NCI-H345 treated with DMSO at 0.1 percent for 48 hours (cell line): ENCODE data around the gene VSTM4.

ENCODE experiments used
- DNase-seq: peaks from one replicate; lab custom pipeline; 2025; ENCODE audit not compliant: unreplicated experiment; lab: John Stamatoyannopoulos, UW

Gene VSTM4

DNA sequence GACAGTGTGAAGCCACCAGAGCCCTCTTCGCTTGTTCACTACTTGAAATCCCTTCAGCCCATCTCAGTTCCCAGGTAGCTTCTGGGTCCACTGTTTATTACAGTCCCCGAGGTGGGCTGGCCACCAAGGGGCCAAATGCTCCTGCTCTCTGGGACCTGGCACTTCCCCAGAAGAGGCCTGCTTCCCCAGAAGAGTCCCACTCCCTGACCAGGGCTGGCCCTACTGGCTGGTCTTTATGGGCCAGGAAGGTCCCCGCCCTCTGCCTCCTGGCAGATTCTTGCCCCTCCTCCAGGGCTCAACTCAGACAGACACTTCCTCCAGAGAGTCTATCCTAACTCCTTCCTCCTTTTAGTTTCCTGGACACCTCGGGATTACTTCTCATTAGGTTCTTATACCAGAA lies 105.0 kb downstream of the VSTM4 start:
- no peak for DNase-seq

DNA sequence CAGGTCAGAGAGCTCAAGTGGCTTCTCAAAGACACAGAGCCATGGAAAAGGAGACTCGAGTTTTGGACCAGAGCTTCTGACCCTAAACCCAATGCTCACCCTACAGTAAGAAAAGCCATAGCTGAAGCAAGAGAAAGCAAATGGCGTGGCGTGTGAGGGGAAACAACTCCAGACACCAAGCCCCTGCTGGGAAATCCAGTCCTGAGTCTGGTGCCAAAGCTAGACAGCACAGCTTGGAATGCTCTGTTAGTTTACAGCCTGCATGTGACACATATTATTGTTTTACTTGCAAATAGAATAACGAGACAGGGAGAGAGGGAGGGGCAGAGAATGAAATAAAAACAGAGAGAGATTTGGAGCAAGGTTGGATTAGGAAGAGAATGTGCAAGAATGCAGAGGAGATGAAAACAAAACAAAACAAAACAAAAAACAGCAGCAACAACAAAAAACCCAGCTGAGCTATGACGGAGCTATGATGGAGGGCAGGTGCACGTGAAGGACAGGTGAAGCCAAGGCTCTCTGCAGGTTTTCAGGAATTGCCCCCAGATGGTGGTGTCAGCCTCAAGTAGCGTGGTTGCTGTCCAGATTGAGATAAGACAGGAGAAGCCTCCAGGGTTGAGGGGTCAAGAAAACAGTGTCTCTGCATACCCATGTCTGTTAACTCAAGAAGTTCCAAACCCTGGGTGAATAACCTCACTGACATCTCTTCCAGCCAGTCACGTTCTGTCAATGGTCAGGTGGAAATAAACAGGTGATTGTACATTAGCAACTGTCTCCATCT lies 105.9 kb downstream of the VSTM4 start:
- no peak for DNase-seq

DNA sequence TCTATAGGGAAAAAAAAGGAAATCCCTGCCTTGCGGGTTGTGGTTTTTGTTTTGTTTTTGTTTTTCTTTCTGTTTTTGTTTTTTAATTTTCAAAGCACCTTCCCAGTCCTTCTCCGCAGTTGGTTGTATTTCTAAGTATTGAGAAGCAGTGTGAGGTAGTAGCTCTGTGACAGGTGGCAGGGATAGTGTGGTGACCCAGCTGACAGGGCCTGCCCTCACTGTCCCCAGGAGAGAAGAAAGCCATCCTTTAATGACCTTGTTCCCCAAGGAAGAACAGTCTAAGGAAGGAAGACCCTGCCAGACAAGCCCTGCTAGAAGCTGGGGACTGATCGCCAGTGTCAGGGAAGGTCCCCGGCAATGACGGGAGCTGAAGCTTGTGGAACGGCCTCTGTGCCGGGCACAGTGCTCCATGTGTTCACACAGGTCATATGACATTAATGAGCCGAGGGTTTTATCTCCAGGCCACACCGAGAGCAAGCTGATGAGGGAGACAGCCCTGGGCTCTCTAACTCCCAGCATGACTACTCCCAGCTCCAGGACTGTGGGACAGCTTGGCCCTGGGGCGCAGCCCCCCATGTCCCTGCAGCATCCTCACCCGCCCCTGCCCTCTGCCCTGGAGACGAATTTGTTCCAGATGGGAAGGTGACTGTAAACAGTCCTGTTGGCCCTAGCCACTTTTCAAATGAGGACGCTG lies 106.7 kb downstream of the VSTM4 start:
- no peak for DNase-seq

DNA sequence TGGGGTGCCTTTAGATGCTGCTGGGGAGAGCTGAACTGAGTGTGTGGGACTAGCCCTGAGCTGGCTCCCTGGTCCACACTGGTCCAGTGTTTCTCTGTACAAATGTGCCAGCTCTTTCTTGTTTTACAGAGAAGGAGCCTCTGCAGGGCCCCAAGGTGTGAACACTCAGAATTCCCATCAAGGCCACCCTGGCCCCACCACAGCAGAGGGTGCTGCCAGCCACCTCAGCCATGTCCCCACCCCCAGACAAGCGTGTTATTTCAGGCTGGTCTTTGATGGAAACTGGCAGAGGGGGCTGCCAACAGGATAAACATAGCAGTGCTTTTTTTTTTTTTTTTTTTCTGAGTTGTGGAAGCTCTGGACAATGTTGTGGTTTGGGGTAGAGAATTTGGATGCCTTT lies 107.2 kb downstream of the VSTM4 start:
- DNase-seq: no peak

GRCh38 chr10:49007129-49007528 lies 108.2 kb downstream of the VSTM4 start:
- no peak for DNase-seq

DNA sequence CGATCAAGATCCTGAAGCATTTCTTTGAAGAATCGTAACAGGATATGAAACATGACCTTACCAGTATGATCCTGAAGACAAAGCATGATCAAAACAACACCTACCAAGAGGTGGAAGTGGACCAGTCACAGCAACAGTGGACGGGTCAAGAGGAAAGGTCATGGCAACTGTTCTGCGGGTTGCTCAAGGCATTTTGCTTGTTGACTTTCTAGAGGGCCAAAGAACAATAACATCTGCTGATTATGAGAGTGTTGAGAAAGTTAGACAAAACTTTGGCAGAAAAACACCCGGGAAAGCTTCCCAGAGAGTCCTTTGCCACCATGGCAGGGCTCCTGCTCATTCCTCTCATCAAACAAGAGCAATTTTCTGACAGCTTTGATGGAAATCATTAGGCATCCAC lies 110.1 kb downstream of the VSTM4 start:
- no peak for DNase-seq

DNA sequence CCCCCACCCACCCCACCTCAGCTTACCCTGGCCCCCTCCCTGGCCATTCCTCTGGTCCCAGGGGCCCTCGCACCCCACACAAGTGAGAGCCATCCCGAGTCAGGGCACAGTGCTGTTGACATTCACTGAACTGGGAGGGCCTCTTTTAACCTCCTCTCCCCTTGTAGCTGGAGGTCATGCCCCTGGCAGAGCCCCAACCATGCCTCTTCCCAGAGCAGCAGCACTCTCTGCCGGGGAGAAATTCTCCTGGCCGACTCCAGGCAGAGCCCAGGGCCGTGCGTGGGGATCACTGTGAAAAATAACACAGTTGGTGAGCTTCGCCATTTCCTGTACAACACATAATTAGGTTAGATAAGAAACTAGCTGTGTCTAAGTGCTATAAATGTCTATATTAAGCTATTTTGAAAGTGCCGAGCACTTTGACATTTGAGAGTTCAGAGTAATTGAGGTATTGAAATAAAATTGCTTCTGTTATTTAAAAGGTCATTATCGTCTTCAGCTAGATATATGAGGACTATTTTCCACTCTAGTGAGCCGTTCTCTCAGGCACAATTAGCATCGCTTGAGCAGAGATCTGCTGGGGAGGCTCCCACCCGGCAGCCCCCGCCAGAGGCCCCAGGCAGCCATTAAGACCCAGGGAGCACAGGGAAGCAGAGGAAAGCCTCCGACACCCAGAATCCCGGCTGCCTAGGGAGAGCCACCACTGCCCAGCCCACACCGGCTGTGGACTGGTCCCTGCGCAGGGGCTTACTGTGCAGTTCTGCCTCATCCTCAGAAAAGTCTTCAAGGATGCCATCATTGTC lies 113.3 kb downstream of the VSTM4 start:
- DNase-seq: no peak

GRCh38 chr10:49001402-49001801 lies 113.9 kb downstream of the VSTM4 start:
- no peak for DNase-seq

DNA sequence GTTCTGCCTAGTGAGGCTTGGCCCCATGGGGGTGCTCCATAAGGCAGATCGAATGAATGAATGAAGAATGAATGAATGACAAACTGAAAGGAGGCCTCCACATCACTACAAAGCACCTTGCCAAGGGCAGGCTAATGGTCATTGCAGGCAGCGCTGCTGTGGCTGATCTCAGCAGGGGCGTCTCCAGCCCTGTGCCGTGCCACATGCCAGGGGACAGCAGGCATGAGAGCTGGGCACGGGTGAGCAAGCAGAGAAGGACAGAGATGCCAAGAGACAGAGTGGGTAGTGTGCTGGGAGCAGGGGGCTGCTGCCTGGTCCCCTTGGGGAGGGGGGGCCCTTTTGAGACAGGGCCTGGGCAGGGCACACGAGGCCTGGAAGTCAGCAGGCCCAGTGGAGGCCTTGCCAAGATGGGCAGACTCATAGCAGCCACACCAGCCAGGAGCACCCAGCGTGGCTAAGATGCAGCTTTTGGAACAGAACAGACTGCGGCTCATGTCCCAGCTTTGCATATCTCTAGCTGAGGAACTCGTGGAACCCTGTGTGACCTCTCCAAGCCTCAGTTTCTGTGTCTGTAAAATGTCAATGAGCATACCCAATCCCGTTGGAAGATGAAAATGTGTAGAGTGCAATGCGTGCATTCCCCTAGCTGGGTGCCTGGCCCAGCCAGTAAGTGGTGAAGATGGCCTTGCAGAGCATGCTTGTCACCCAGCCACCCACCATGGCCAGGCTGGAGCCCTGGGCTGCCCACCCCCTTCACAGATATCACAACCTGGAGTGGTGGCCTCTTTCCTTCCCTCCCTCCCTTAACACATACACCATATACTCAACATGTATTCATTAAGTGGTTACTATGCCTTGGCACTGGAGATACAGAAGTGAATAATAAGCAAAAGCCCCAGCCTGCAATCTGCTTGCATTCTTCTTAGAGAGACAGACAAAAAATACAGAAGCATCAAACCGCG lies 114.6 kb downstream of the VSTM4 start:
- no peak for DNase-seq

DNA sequence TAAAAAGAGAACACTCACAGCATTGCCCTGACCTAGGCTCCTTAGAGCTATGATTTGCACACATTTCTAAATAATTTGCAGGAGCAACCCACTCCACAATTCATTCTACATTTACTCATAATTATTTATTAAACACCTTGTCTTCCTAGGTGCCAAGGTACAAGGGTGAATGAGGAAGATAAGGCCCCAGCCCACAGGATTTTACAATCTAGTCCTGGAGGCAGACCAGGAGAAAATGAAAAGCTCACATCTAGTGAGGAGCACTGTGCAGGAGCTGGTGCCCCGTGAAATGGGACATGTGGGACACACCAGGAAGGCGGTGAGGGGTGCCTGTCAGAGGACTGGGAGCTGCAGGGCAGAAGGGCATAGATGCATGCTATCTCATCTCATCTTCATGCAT lies 116.0 kb downstream of the VSTM4 start:
- DNase-seq: no peak

DNA sequence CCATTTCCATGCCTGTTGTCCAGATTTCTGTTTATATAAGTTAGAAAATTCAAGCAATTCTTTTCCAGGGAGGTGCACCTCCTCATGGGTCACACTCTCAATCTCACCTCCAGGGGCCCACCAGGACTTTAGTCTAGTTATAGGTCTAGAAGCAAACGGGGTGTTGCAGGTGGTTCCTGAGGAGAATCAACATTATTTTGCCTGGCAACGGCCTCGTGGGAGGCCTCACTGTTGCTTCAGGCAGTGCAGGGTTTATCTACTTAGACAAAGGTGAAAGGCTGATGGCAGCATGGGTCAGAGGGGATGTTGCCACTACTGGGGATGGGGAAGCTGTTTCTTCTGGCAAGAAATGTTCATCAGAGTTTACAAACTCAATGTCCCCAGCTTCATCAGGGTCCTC lies 119.0 kb downstream of the VSTM4 start:
- DNase-seq: no peak

DNA sequence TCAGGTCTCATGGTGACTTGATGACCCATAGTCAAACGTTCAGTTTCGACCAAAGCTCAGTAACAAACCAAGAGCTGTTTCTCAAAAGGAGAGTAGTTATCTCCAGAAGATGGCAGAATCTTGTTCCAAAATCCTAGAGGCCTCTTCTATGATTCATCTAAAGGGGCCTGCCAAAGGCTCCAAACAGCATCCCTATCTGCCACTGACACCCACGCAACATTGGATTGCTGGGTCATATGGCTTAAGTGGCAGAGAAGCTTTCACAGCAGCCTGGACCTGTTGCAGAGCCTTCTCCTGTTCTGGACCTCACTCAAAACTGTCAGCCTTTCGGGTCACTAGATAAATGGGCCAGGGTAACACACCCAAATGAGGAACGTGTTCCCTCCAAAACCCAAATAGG lies 121.7 kb downstream of the VSTM4 start:
- no peak for DNase-seq

DNA sequence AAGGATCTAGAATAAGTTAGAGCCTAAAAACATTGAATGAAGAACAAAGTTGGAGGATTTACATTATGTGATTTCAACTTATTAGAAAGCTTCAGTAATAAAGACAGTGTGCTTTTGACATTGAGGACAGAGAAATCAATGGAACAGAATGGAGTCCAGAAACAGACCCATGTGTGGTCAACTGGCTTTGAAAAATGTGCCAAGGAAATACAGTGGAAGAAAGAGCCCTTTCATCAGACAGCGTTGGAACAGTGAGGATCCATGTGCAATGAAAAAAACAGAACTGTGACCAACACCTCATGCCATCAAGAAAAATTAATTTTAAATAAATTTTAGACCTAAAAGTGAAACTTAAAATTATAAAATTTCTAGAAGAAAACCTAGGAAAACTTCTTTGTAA lies 125.1 kb downstream of the VSTM4 start:
- no peak for DNase-seq

- DNase-seq: no peak
These were observed 129.6 kb downstream of the VSTM4 start for GRCh38 chr10:48985621-48986158.

DNA sequence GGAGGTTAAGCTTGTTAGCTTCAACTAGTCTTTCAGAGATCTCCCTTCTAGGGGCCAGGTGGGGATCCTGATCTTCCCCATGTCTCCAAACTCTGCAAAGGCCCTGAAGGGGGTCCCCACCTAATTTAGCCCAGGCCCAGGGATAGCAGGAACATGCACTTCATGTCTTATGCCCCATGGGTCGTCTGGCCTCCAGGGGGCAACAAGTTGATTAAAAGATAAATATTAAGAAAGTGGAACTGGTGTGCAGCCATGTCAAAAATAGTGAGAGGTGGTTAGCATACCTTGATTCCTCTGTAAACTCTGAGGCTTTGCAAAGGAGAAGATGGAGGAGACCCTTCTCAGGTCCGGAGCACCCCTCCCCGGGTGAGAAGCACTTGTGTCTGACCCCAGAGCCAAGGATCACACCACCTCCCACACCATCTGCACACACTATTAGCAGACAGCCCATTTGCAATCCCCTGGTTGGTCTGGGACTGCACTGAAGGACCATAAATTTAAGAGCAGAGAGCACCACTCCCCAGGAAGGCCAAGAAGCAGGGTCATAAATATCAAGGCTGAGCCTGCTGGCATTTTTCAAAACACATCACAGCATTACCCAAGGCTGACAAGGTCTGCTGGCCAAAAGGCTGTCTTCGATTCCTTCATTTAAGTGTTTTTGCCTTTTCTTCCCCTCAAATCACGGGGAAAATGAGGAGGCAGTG lies 131.5 kb downstream of the VSTM4 start:
- no peak for DNase-seq

DNA sequence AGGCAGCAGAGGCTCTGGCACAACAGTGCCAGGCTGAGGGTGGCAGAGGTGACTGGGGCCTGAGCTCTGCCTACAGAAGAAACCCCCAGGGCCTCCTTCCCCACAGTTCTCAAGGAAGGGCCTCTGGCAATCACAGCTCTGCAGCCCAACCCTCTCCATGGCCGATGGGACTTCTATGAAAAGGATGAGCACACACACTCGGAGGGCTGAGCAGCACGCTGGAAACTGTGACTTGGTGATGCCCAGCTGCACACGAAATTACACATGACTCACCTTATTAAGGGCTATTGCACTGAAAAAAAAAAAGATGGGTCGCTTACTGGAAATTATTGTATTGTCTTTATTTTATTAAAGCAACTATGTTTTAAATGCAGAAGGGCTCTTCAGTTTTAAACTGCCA lies 132.7 kb downstream of the VSTM4 start:
- no peak for DNase-seq

GRCh38 chr10:48981310-48981907 lies 133.9 kb downstream of the VSTM4 start:
- DNase-seq: peak; percentile 14

GRCh38 chr10:48978318-48978717 lies 137.0 kb downstream of the VSTM4 start:
- no peak for DNase-seq

- no peak for DNase-seq
These were observed 139.1 kb downstream of the VSTM4 start for GRCh38 chr10:48976196-48976595.
